Brain microvascular endothelial cell (primary cell): ENCODE data around the gene CD6.

Experiments used
- DNase-seq: peaks from one replicate; pipeline ENCODE4 v3.0.0-alpha.2; 2020
- H3K27ac ChIP-seq: fragments of 250-450 bp; sonication (Bioruptor Pico); 2 replicates; pipeline ENCODE4 v1.5.1; 2020; ENCODE audit warnings: mild to moderate bottlenecking, moderate library complexity
- H3K27me3 ChIP-seq: fragments of 250-450 bp; sonication (Bioruptor Pico); replicated peaks from 2 replicates; pipeline ENCODE4 v1.5.1; 2020; ENCODE audit warnings: mild to moderate bottlenecking
- H3K36me3 ChIP-seq: fragments of 250-450 bp; sonication (Bioruptor Pico); replicated peaks from 2 replicates; pipeline ENCODE4 v1.5.1; 2020; ENCODE audit warnings: mild to moderate bottlenecking
- H3K4me3 ChIP-seq: 2 replicates; pipeline ENCODE4 v1.5.1; 2011; ENCODE audit warnings: low read depth, mild to moderate bottlenecking, control low read depth, low read length, moderate library complexity
- in situ Hi-C: cut with HindIII; loops from 2 replicates; pipeline ENCODE4 v1.10.0; 2017; ENCODE audit warnings: low sequenced_read_pairs, low pct_ligation_motif_present
- TF ChIP-seq, protein P1 (sequence below): IDR thresholded peaks from 2 replicates; pipeline ENCODE4 v1.5.1; 2011; ENCODE audit warnings: low read depth, mild to moderate bottlenecking, moderate library complexity, low read length, control low read depth, inconsistent platforms; ENCODE audit errors: missing control alignments

Gene CD6

DNA sequence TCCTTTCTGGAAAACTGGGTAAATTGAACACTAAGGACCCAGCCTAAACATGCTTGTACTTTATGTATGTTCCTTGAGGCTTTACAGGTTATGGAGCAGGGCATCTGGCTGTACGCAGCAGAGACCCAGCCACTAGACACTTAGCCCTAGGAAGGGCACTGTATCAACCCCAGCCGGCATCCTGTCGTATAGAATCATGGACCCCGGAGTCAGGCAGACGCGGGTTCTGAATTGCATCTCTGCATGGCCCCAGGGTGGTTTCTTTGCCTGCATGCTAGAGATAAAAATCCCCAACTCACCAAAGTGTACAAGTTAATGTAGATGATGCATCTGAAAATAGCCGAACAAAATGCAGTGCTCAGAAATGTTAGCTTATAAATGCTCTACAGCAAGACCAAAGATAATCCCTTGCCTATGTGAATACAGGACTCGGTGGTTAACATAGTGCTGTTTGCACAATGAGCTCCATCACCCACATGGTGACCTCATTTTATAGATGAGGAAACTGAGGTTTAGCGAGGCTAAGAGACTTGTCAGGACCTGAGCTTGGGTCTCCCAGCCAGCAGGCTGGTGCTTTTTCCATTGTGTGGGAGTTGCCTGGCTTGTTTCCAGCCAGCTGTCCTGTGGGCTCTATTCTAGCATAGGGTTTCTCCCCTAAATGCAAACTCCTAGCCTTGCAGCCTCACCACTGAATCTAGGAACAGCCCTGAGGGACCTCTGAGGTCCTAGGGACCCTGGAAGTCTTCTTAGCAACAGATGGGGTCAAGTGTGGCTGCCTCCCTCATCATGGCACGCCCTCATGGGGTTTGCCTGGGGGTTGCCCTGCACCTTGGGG is 7.3 kb downstream of the CD6 start:
- no peak for DNase-seq
- H3K4me3 ChIP-seq = no peak overlapping the region

DNA sequence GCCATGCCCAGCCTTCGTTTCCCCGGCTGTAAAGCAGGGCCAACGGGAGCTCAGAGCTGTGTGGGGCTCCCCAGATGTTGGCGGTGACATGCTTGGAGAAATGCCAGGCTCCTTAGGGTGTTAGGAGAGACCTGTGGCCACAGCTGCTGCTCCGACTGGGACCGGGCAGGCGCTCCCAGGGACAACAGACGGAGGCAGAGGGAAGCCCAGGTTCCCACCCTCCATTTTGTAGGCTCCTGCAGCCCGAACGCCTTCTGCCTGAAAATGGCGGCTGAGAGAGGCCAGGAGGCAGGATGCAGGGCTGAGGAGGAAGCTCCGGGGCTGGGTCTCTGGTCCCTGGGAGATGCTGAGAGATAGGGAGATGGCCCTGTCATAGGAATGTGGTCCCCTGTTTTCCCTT is 10.0 kb downstream of the CD6 start:
- H3K27ac ChIP-seq = no peak overlapping the region
- DNase-seq = no peak
- no peaks in the 10 kb centered on the region for H3K27me3 ChIP-seq
- TF ChIP-seq, protein P1, sequence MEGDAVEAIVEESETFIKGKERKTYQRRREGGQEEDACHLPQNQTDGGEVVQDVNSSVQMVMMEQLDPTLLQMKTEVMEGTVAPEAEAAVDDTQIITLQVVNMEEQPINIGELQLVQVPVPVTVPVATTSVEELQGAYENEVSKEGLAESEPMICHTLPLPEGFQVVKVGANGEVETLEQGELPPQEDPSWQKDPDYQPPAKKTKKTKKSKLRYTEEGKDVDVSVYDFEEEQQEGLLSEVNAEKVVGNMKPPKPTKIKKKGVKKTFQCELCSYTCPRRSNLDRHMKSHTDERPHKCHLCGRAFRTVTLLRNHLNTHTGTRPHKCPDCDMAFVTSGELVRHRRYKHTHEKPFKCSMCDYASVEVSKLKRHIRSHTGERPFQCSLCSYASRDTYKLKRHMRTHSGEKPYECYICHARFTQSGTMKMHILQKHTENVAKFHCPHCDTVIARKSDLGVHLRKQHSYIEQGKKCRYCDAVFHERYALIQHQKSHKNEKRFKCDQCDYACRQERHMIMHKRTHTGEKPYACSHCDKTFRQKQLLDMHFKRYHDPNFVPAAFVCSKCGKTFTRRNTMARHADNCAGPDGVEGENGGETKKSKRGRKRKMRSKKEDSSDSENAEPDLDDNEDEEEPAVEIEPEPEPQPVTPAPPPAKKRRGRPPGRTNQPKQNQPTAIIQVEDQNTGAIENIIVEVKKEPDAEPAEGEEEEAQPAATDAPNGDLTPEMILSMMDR = no peak
- H3K36me3 ChIP-seq = no peaks in the 10 kb centered on the region
- H3K4me3 ChIP-seq = no peak overlapping the region
- in situ Hi-C loops = no loop called here

More for the DNA sequence above, 7.3 kb downstream of the CD6 start:
- no peaks in the 10 kb centered on the region for H3K27me3 ChIP-seq
- TF ChIP-seq, protein P1 = no peak
- H3K27ac ChIP-seq = no peak overlapping the region
- no peaks in the 10 kb centered on the region for H3K36me3 ChIP-seq
- in situ Hi-C loops = no loop called here

DNA sequence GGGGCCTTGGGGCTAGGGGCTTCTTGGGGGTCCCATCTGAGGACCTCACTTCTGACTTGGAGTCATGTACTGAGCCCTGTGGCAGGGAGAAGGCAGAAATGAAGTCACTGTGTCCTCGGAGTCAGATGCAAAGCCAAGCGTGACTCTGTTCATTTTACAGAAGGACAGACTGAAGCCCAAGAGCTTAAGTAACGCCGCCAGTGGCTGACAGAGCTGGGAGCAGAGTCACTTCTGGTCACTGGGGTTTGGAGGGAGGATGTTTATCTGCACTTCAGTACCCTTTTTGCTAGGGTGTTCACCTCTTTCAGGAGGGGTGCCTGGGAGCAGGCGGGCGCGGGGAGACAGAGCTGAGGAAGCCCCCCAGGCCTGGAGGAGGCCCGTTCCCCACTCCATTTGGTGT is 10.7 kb downstream of the CD6 start:
- no peaks in the 10 kb centered on the region for H3K36me3 ChIP-seq
- TF ChIP-seq, protein P1 = no peak
- DNase-seq = no peak
- no peak overlapping the region for H3K27ac ChIP-seq
- no peak overlapping the region for H3K4me3 ChIP-seq
- H3K27me3 ChIP-seq = no peaks in the 10 kb centered on the region
- in situ Hi-C loops = no loop called here

DNA sequence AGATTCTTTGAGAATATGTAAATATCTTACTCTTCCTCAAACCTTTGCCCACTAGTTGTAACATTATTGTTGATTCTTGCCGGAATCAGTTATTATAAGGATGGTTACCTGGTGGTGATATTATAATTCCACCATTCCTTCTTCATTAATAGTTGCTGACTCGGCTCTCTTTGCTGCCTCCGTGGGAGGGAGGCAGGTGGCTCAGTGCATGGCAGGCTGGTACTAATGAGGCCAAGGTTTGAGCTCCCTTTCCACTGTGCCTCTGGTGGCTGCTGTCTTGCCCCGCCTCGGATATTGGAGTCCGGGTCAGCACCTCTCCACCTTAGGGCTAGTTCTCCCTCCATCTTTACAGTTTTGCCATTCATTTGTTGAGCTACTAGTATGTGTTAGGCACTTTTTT is 12.7 kb downstream of the CD6 start:
- in situ Hi-C loops = no loop called here
- Histone ChIP-seq H3K27ac (no peak overlapping the region), H3K27me3 (peaks cover 6% of the 10 kb centered on the region), H3K36me3 (no peaks in the 10 kb centered on the region), H3K4me3 (no peak overlapping the region)
- DNase-seq = no peak
- TF ChIP-seq, protein P1 = no peak

DNA sequence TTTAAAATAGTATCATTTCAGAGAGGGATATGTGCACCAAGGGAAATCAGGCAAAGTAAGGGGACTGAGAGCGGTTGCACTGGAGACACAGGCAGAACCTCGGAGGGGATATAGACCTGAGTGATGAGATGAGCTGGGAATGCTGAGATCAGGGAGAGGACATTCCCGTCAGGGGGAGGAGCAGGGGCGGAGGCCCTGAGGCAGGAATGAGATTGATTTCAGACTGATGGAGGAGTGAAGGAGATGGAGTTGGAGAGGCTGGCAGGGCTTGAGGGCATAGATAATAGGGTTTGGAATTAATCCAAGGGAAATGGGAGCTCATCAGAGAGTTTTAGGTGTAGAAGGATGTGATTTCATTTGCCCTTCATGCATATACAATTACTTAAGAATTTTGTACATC is 13.2 kb downstream of the CD6 start:
- in situ Hi-C loops = no loop called here
- no peak for DNase-seq
- Histone ChIP-seq H3K27me3 (peaks cover 9% of the 10 kb centered on the region), H3K36me3 (no peaks in the 10 kb centered on the region), H3K4me3 (no peak overlapping the region), H3K27ac (no peak overlapping the region)
- TF ChIP-seq, protein P1 = no peak

DNA sequence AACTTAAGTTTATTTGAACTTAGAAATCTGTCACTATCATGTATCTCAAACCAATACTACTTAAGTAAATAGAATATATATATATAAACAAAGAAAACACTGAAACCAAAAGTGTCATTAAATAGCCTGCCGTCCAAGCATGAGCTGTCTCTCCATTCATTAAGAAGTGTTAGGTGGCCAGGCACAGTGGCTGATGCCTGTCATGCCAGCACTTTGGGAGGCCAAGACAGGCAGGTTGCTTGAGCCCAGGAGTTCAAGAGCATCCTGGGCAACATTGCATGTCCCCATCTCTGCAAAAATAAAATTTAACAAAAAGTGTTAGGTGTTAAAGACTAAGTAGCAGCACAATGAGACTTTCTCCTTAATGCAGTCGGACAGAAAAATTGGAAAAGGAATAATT is 14.0 kb downstream of the CD6 start:
- peaks cover 9% of the 10 kb centered on the region for H3K27me3 ChIP-seq
- no peak overlapping the region for H3K27ac ChIP-seq
- TF ChIP-seq, protein P1 = no peak
- DNase-seq = no peak
- H3K4me3 ChIP-seq = no peak overlapping the region
- in situ Hi-C loops = no loop called here
- H3K36me3 ChIP-seq = no peaks in the 10 kb centered on the region
